T-cell (primary cell): ENCODE data around the gene TEAD1. TPM values are rescaled to one million over a fixed set of nuclear protein-coding genes. Genes with fewer than 3 reads are reported as not detected.

Source experiments
- ATAC-seq, 4 experiments: fragments of 200-7000 bp in 3 of 4; fragments of 150-1000 bp in 1 of 4; cut with Tn5 transposase; replicated peaks in 1 of 4; 1 replicate in 3 of 4; 2 replicates in 1 of 4; pipeline ENCODE4 v1.10.0; 2021; ENCODE audit warnings: moderate library complexity in 3 of 4, mild to moderate bottlenecking in 2 of 4, moderate number of reproducible peaks in 1 of 4
- CTCF ChIA-PET, 2 donors: fragments of 300-600 bp; sonication (Branson Sonifier 250); formaldehyde crosslinking; loops; one replicate each; lab custom pipeline; 2022; ENCODE audit warnings: antibody characterized with exemption in 2 of 2; lab: Charles Lee
- POLR2A ChIA-PET, 2 donors: fragments of 300-600 bp; sonication (Branson Sonifier 250); formaldehyde crosslinking; loops; one replicate each; lab custom pipeline; 2022; ENCODE audit warnings: antibody characterized with exemption in 2 of 2; lab: Charles Lee
- DNase-seq, 35 experiments: peaks; one replicate each; pipeline versions ENCODE4 v3.0.0 to v3.0.0-alpha.2; 2013 to 2023
- H3K27ac ChIP-seq: one replicate; pipeline ENCODE4 v1.5.1; 2013; ENCODE audit warnings: low read length
- H3K27me3 ChIP-seq, 2 experiments: replicated peaks in 1 of 2; 1 replicate in 1 of 2; 2 replicates in 1 of 2; pipeline versions ENCODE4 v1.6.1 to v1.7.0; 2013; ENCODE audit warnings: low read length in 1 of 2, mixed read lengths in 1 of 2; ENCODE audit not compliant: control insufficient read depth in 2 of 2, insufficient read depth in 2 of 2; ENCODE audit errors: extremely low read depth in 1 of 2
- H3K36me3 ChIP-seq, 2 donors: 1 replicate in 1 of 2; 2 replicates in 1 of 2; pipeline versions ENCODE4 v1.6.1 to v1.7.0; 2013; ENCODE audit warnings: low read length in 1 of 2; ENCODE audit not compliant: control insufficient read depth in 2 of 2, insufficient read depth in 1 of 2; ENCODE audit errors: extremely low read depth in 1 of 2
- H3K4me1 ChIP-seq, 2 experiments: 1 replicate in 1 of 2; 2 replicates in 1 of 2; pipeline versions ENCODE4 v1.6.1 to v1.7.0; 2013; ENCODE audit warnings: low read length in 2 of 2, mixed read lengths in 1 of 2; ENCODE audit not compliant: insufficient read depth in 2 of 2, control insufficient read depth in 1 of 2; ENCODE audit errors: extremely low read depth in 1 of 2
- H3K4me3 ChIP-seq, 2 donors: 1 replicate in 1 of 2; 2 replicates in 1 of 2; pipeline versions ENCODE4 v1.5.1 to v1.7.0; 2013; ENCODE audit warnings: mild to moderate bottlenecking in 2 of 2, low read length in 1 of 2, moderate library complexity in 1 of 2; ENCODE audit not compliant: control insufficient read depth in 1 of 2; ENCODE audit errors: extremely low read depth in 1 of 2
- H3K9me3 ChIP-seq: 2 replicates; pipeline ENCODE4 v1.7.0; 2013
- H3K27ac Mint-ChIP-seq, 2 donors: one replicate each; pipeline ENCODE4 v1.8.0; 2020 to 2021; ENCODE audit warnings: mild to moderate bottlenecking in 2 of 2, mixed read lengths in 2 of 2
- H3K27me3 Mint-ChIP-seq, 2 donors: one replicate each; pipeline ENCODE4 v1.8.0; 2021 to 2022; ENCODE audit warnings: mixed read lengths in 2 of 2
- H3K36me3 Mint-ChIP-seq: one replicate; pipeline ENCODE4 v1.8.0; 2021; ENCODE audit warnings: mixed read lengths
- H3K4me1 Mint-ChIP-seq, 3 donors: one replicate each; pipeline ENCODE4 v1.8.0; 2020 to 2022; ENCODE audit warnings: mixed read lengths in 3 of 3, mild to moderate bottlenecking in 1 of 3
- H3K4me3 Mint-ChIP-seq, 3 donors: one replicate each; pipeline ENCODE4 v1.8.0; 2020 to 2022; ENCODE audit warnings: mild to moderate bottlenecking in 3 of 3, mixed read lengths in 3 of 3, moderate library complexity in 3 of 3
- H3K9me3 Mint-ChIP-seq, 3 donors: one replicate each; pipeline ENCODE4 v1.8.0; 2020 to 2022; ENCODE audit warnings: mixed read lengths in 3 of 3
- WGBS: methylation state at CpG from one replicate; pipeline ENCODE4 v1.1.5; 2013; ENCODE audit warnings: missing lambda C conversion rate; ENCODE audit not compliant: insufficient coverage; 5-methylcytosine and 5-hydroxymethylcytosine counted together
- total RNA-seq, 35 experiments: library from RNA in 6 of 35; stranded (reverse) in 6 of 35; fragments of 120-200 nt in 1 of 35; gene quantifications; one replicate each; pipeline versions ENCODE4 v1.2.1 to v1.2.4 and lab custom pipeline; 2013 to 2026

The TEAD1 gene
- total RNA-seq, 5 donors from 2014 or later (not counting 1 experiment from before 2014, with no cell fraction given), result 0.20 to 0.72 (median 0.44) TPM; not detected in 1

DNA sequence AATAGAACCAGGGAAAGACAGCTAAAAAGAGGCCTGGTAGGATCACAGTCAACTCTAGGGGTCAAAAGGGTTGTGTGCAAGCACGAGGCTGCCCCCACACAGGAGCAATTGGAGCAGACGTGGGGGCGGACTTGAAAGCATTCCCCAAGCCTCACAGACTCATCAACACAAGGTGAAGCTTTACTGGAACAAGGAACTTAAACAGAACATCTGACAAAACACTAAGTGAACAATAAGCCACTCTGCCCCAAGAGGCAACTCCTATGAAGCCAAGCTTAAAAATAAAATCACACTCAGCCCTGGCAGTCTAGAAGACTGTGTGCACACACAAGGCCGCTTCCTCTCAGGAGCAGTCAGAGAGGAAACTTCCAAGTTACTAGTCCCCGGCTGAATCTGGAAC, 32.2 kb upstream of the TEAD1 start:
- Histone ChIP-seq H3K9me3 (no peaks in the 10 kb centered on the region), H3K4me3 (no peak overlapping the region), H3K4me1 (no peaks in the 10 kb centered on the region), H3K27me3 (peaks cover 0 to 9% of the 10 kb centered on the region in 2 experiments), H3K36me3 (no peaks in the 10 kb centered on the region), H3K27ac (no peak overlapping the region)
- Mint-ChIP-seq H3K9me3 (no peaks in the 10 kb centered on the region), H3K27ac (no peak overlapping the region), H3K27me3 (peaks cover 7 to 10% of the 10 kb centered on the region in 2 donors), H3K4me1 (peaks cover 0 to 1% (median 0%) of the 10 kb centered on the region in 3 donors), H3K36me3 (no peaks in the 10 kb centered on the region), H3K4me3 (no peak overlapping the region)
- WGBS, result 66% methylated on average over 4 of the region's 5 CpGs
- no peak for DNase-seq
- POLR2A ChIA-PET, result interaction anchor here in 1 of 2 donors (0.6 kb wide), 1 partner anchor 146 kb away, joined by 9 read pairs; no protein-coding TSS in a partner anchor
- no peak for ATAC-seq
- CTCF ChIA-PET, result no interaction called here

DNA sequence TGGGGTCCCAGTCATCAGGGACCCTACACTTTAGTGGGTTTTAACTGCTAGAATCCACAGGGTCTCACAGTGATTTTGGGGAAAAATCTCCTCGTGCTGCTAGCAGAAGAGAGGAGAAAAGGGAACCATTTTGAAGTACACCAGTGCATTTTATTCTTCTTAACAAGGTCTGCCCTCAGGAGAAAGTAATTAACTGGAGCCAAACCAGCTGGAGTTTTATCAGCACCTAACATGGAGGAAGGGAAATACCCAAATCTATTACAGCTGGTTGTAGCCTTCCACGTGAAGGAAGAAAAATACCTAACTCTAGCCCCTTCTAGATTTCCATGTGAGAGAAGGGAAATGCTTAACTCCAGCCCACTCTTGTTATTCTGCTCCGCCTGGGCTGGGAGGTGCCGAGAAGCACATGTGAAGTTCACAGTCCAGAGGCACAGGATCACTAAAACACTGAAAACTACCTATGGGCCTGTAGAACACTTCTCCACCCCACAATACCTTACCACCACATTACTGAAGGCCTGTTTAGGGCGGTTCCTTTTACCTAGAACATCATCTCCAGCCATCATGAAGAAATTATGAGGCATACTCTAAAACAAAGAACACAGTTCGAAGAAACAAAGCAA, 31.3 kb upstream of the TEAD1 start:
- Mint-ChIP-seq H3K4me1 (peaks cover 0 to 1% (median 0%) of the 10 kb centered on the region in 3 donors), H3K36me3 (no peaks in the 10 kb centered on the region), H3K27me3 (peaks cover 7 to 10% of the 10 kb centered on the region in 2 donors), H3K27ac (no peak overlapping the region), H3K4me3 (no peak overlapping the region), H3K9me3 (no peaks in the 10 kb centered on the region)
- peaks cover 0 to 8% of the 10 kb centered on the region in 2 experiments for H3K27me3 ChIP-seq
- 88% methylated on average over 3 of the region's 6 CpGs for whole genome bisulfite sequencing
- H3K27ac ChIP-seq, result no peak overlapping the region
- H3K4me1 ChIP-seq, result no peaks in the 10 kb centered on the region
- POLR2A ChIA-PET, result interaction anchor here in 1 of 2 donors (0.6 kb wide), 1 partner anchor 145 kb away, joined by 9 read pairs; no protein-coding TSS in a partner anchor
- no peaks in the 10 kb centered on the region for H3K9me3 ChIP-seq
- CTCF ChIA-PET, result no interaction called here
- H3K36me3 ChIP-seq, result no peaks in the 10 kb centered on the region
- no peak overlapping the region for H3K4me3 ChIP-seq
- ATAC-seq (no peak), DNase-seq (no peak)

DNA sequence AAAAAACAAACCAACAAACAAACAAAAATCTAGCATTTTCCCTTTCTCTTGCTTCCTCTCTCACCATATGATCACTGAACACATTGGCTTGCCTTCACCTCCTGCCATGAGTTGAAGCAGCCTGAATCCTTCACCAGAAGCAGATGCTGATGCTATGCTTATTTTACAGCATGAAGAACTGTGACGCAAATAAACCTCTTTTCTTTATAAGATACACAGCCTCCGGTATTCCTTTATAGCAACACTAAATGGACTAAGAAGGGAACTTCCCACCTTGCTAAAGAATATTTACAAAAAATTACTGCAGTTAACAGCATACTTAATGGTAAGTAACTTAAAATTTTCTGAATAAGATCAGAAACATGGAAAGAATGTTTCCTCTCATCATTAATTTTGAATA, 27.7 kb upstream of the TEAD1 start:
- ChIA-PET CTCF (no interaction called here), POLR2A (no interaction called here)
- no peak for ATAC-seq
- H3K27ac Mint-ChIP-seq, result no peak overlapping the region
- H3K4me1 Mint-ChIP-seq, result peaks cover 0 to 1% (median 0%) of the 10 kb centered on the region in 3 donors
- no peak for DNase-seq
- Histone ChIP-seq H3K36me3 (no peaks in the 10 kb centered on the region), H3K4me3 (no peak overlapping the region), H3K9me3 (no peaks in the 10 kb centered on the region), H3K27me3 (peaks cover 0 to 6% of the 10 kb centered on the region in 2 experiments), H3K27ac (no peak overlapping the region), H3K4me1 (no peaks in the 10 kb centered on the region)
- peaks cover 0 to 13% of the 10 kb centered on the region in 2 donors for H3K27me3 Mint-ChIP-seq
- no peak overlapping the region for H3K4me3 Mint-ChIP-seq
- no CpG with 5 or more reads among the region's 2 CpGs for WGBS
- no peaks in the 10 kb centered on the region for H3K9me3 Mint-ChIP-seq
- no peaks in the 10 kb centered on the region for H3K36me3 Mint-ChIP-seq

DNA sequence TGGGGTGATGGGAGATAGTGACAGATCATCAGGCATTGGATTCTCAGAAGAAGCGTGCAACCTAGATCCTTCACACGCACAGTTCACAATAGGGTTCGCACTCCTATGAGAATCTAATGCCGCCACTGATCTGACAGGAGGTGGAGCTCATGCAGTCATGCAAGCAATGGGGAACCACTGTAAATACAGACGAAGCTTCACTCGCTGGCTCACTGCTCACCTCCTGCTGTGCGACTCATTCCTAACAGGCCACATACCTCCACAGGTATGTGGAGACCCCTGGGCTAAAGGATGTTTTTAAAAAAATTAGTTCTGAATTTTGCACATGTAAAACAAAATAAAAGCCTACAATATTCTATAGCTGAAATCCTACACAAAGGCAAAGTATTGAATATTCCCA, 20.5 kb upstream of the TEAD1 start:
- POLR2A ChIA-PET, result no interaction called here
- H3K36me3 Mint-ChIP-seq, result no peaks in the 10 kb centered on the region
- H3K27ac ChIP-seq, result no peak overlapping the region
- CTCF ChIA-PET, result no interaction called here
- peaks cover 5% of the 10 kb centered on the region in 2 donors for H3K27me3 Mint-ChIP-seq
- no peak overlapping the region for H3K4me3 ChIP-seq
- H3K27ac Mint-ChIP-seq, result no peak overlapping the region
- H3K4me3 Mint-ChIP-seq, result no peak overlapping the region
- peaks cover 2% of the 10 kb centered on the region for H3K9me3 ChIP-seq
- 100% methylated on average over 1 of the region's 7 CpGs for WGBS
- ATAC-seq, result no peak
- no peak for DNase-seq
- H3K4me1 Mint-ChIP-seq, result peaks cover 0 to 1% (median 0%) of the 10 kb centered on the region in 3 donors
- H3K4me1 ChIP-seq, result no peaks in the 10 kb centered on the region
- H3K9me3 Mint-ChIP-seq, result peaks cover 0 to 9% (median 0%) of the 10 kb centered on the region in 3 donors
- no peaks in the 10 kb centered on the region for H3K36me3 ChIP-seq
- H3K27me3 ChIP-seq, result peaks cover 0 to 2% of the 10 kb centered on the region in 2 experiments

DNA sequence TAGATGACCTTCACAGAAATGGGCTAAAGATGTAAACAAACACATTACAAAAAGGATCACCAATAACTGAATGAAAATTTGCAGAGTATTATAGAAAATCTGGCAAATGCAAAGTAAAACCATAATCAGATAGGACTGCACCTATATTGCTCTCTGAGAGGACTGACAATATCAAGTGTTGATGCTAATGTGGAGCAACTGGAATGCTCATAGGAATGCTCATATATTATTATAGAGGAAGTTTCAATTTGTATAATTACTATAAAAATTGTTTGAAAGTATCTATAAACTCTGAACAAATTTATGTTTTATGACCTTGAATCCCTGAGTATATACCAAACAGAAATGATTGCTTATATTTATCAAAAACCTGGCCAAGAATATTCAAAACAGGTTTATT, 18.4 kb upstream of the TEAD1 start:
- Mint-ChIP-seq H3K27ac (no peak overlapping the region), H3K36me3 (no peaks in the 10 kb centered on the region), H3K4me1 (peaks cover 0 to under 1% (median 0%) of the 10 kb centered on the region in 3 donors), H3K27me3 (peaks cover 12 to 14% of the 10 kb centered on the region in 2 donors), H3K4me3 (no peak overlapping the region), H3K9me3 (peaks cover 0 to 9% (median 0%) of the 10 kb centered on the region in 3 donors)
- CTCF ChIA-PET, result no interaction called here
- no peak overlapping the region for H3K4me3 ChIP-seq
- POLR2A ChIA-PET, result no interaction called here
- peaks cover 0 to 2% of the 10 kb centered on the region in 2 experiments for H3K27me3 ChIP-seq
- H3K4me1 ChIP-seq, result no peaks in the 10 kb centered on the region
- ATAC-seq, result no peak
- H3K36me3 ChIP-seq, result no peaks in the 10 kb centered on the region
- no peak for DNase-seq
- no peak overlapping the region for H3K27ac ChIP-seq
- H3K9me3 ChIP-seq, result peaks cover 2% of the 10 kb centered on the region

DNA sequence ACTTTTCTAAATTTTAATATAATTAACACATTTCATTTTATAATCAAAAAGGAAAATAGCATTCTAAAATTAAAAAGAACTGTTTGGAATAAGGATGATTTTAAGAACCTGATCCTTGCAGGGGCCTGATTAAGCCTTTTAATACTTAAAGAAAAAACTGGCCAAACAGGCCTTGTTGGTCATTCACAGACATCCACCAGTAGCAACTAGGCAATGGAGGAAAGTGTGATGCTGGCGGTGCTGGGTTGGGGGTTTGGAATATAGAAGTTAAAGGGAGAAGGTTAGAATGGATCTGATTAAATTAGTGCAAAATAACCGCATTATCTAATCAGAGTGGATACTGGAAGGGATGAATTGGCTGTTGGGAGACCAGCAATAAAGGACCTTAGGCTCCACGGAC, 16.9 kb upstream of the TEAD1 start:
- no peak overlapping the region for H3K27ac ChIP-seq

More for the DNA sequence above, 16.9 kb upstream of the TEAD1 start:
- ATAC-seq (no peak), DNase-seq (no peak)
- peaks cover 0 to 3% of the 10 kb centered on the region in 2 experiments for H3K27me3 ChIP-seq
- ChIA-PET CTCF (no interaction called here), POLR2A (no interaction called here)
- no peak overlapping the region for H3K27ac Mint-ChIP-seq
- H3K27me3 Mint-ChIP-seq, result peaks cover 22 to 24% of the 10 kb centered on the region in 2 donors
- peaks cover 0 to 9% (median 0%) of the 10 kb centered on the region in 3 donors for H3K9me3 Mint-ChIP-seq
- no peaks in the 10 kb centered on the region for H3K4me1 Mint-ChIP-seq
- H3K36me3 ChIP-seq, result no peaks in the 10 kb centered on the region
- WGBS, result no CpG with 5 or more reads among the region's 3 CpGs
- H3K9me3 ChIP-seq, result peaks cover 2% of the 10 kb centered on the region
- no peak overlapping the region for H3K4me3 Mint-ChIP-seq
- H3K4me3 ChIP-seq, result no peak overlapping the region
- no peaks in the 10 kb centered on the region for H3K4me1 ChIP-seq
- no peaks in the 10 kb centered on the region for H3K36me3 Mint-ChIP-seq
